ENCODE measurements around the gene GJB6. TPM values are rescaled to one million over a fixed set of nuclear protein-coding genes. Genes with fewer than 3 reads are reported as not detected.

GJB6 gene
- total RNA-seq, 6 experiments from 2014 or later, result not detected

DNA sequence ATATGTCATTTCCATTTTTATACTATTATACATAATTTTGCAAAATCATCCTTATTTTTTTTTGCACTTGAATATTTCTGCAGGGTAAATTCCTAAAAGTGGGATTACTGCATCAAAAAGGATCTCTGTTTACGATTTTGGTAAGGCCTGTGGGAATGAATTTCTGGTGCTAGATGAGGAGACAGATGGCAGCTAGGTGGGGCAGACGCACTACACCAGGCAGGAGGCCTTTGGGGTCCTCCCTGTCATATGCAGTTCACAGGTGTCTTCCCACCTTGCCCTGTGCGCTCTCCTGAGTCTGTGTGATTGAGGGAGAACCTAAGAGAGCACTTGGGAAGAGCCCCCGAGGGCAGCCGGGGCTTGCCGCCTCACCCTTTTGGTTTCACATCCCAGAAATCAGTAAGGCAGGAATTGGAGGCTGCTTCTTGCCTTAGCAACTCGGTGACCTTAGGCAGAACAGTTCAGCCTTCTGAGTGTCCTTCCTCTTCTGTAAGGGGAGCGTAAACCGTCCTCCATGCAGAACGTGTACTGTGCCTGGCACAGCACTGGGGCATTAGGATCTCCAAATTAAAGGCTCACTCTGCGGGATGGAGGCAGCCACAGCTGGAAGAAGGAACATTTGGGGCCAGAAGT is 25.9 kb downstream of the GJB6 start:
- TF ChIP-seq, protein P1, sequence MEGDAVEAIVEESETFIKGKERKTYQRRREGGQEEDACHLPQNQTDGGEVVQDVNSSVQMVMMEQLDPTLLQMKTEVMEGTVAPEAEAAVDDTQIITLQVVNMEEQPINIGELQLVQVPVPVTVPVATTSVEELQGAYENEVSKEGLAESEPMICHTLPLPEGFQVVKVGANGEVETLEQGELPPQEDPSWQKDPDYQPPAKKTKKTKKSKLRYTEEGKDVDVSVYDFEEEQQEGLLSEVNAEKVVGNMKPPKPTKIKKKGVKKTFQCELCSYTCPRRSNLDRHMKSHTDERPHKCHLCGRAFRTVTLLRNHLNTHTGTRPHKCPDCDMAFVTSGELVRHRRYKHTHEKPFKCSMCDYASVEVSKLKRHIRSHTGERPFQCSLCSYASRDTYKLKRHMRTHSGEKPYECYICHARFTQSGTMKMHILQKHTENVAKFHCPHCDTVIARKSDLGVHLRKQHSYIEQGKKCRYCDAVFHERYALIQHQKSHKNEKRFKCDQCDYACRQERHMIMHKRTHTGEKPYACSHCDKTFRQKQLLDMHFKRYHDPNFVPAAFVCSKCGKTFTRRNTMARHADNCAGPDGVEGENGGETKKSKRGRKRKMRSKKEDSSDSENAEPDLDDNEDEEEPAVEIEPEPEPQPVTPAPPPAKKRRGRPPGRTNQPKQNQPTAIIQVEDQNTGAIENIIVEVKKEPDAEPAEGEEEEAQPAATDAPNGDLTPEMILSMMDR (IDR thresholded peaks at IDR 0.05), result no peak
- TF ChIP-seq POLR2A (IDR thresholded peaks at IDR 0.05), result no peak
- no peaks in the 10 kb centered on the region for H3K4me1 ChIP-seq
- DNase-seq, result no peak
- intact Hi-C loops (cut with DNase I), result no loop called here
- H3K27me3 ChIP-seq, result no peaks in the 10 kb centered on the region
- no peaks in the 10 kb centered on the region for H3K36me3 ChIP-seq
- ATAC-seq, result no peak
- no peak overlapping the region for H3K4me3 ChIP-seq
- 54% methylated on average over 4 of the region's 11 CpGs for WGBS (ENCODE audit: insufficient coverage, low coverage, low lambda C conversion rate, missing lambda C conversion rate)
- H3K27ac ChIP-seq, result no peak overlapping the region
- no peaks in the 10 kb centered on the region for H3K9me3 ChIP-seq

DNA sequence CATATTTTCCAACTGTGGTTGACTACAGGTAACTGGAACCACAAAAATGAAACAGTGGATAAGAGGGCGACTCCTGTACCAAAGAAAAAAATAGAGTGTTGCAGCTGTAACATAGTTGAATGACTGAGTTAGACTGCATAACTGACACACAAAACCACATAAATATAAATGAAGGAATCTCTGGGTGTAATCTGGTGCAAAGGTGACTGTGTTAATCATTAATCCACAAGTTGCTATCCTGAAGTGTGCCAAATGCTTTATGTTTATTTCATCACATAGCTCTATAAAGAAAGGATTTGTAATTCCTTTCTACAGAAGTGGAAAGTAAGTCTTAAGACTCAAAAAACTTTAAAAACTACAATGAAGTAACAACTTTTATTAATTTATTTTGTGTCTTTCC is 33.3 kb downstream of the GJB6 start:
- WGBS (ENCODE audit: insufficient coverage, low coverage, low lambda C conversion rate, missing lambda C conversion rate), result 41% methylated on average over 1 of the region's 1 CpG
- peak; percentile 68 to 84 (median 80) for ATAC-seq

DNA sequence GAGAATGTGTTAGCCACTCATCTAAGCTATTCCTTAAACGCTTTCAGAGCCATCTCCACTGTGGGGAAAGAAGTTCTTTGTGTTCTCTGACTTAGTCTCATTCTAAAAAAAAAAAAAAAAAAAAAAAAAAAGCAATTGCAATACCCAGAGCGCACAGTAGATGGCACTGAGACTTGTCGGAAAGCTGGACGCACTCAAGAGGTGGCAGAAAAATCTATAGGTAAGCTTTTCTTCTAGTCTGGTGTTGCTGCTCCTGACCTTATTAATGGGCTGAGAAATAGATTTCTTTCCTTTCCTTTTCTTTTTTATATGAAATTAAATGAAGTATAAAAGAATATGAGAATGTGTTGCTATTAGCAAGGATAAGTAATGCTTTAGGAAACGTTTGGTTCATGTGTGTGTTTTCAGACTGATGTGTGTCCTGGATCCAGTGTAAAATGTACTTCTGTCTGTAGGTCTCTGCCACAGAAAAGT is 34.7 kb downstream of the GJB6 start:
- H3K27ac ChIP-seq, result peak overlapping the region in 1 of 3 donors; percentile 19
- H3K9me3 ChIP-seq, result no peaks in the 10 kb centered on the region
- H3K27me3 ChIP-seq, result no peaks in the 10 kb centered on the region
- peaks cover 0 to 27% (median 6%) of the 10 kb centered on the region in 4 donors for H3K4me1 ChIP-seq
- DNase-seq, result no peak
- ATAC-seq, result peak; percentile 71 to 76 (median 72)
- WGBS (ENCODE audit: insufficient coverage, low coverage, low lambda C conversion rate, missing lambda C conversion rate), result 4% methylated on average over 5 of the region's 5 CpGs
- no peaks in the 10 kb centered on the region for H3K36me3 ChIP-seq
- TF ChIP-seq, protein P1 (IDR thresholded peaks at IDR 0.05), result peak; percentile 51 to 74 (median 72)
- TF ChIP-seq POLR2A (IDR thresholded peaks at IDR 0.05), result no peak
- no peak overlapping the region for H3K4me3 ChIP-seq
- intact Hi-C loops (cut with DNase I), result loop anchor here in 1 of 2 donors (10.0 kb wide), 1 partner anchor 277 kb away; no protein-coding TSS in a partner anchor

More for the DNA sequence above, 33.3 kb downstream of the GJB6 start:
- intact Hi-C loops (cut with DNase I), result loop anchor here in 1 of 2 donors (10.0 kb wide), 1 partner anchor 276 kb away; no protein-coding TSS in a partner anchor
- Histone ChIP-seq H3K36me3 (no peaks in the 10 kb centered on the region), H3K4me1 (peaks cover 0 to 22% (median 6%) of the 10 kb centered on the region in 4 donors), H3K9me3 (no peaks in the 10 kb centered on the region), H3K27ac (peak overlapping the region; percentile 10 to 45 (median 36)), H3K4me3 (no peak overlapping the region), H3K27me3 (no peaks in the 10 kb centered on the region)
- no peak for TF ChIP-seq POLR2A (IDR thresholded peaks at IDR 0.05)
- TF ChIP-seq, protein P1 (IDR thresholded peaks at IDR 0.05), result no peak
- DNase-seq, result no peak

GRCh38 chr13:20195801-20196200 is 36.3 kb downstream of the GJB6 start:
- H3K36me3 ChIP-seq, result no peaks in the 10 kb centered on the region
- no peak for TF ChIP-seq POLR2A (IDR thresholded peaks at IDR 0.05)
- TF ChIP-seq, protein P1 (IDR thresholded peaks at IDR 0.05), result no peak
- ATAC-seq (no peak), DNase-seq (no peak)
- H3K27ac ChIP-seq, result no peak overlapping the region
- H3K9me3 ChIP-seq, result no peaks in the 10 kb centered on the region
- 73% methylated on average over 8 of the region's 8 CpGs for WGBS (ENCODE audit: insufficient coverage, low coverage, low lambda C conversion rate, missing lambda C conversion rate)
- H3K27me3 ChIP-seq, result no peaks in the 10 kb centered on the region
- intact Hi-C loops (cut with DNase I), result loop anchor here in 1 of 2 donors (10.0 kb wide), 1 partner anchor 279 kb away; no protein-coding TSS in a partner anchor
- H3K4me3 ChIP-seq, result no peak overlapping the region
- peaks cover 0 to 36% (median 11%) of the 10 kb centered on the region in 4 donors for H3K4me1 ChIP-seq
